Measurements from ENCODE around the gene KIF5C.

The KIF5C gene

DNA sequence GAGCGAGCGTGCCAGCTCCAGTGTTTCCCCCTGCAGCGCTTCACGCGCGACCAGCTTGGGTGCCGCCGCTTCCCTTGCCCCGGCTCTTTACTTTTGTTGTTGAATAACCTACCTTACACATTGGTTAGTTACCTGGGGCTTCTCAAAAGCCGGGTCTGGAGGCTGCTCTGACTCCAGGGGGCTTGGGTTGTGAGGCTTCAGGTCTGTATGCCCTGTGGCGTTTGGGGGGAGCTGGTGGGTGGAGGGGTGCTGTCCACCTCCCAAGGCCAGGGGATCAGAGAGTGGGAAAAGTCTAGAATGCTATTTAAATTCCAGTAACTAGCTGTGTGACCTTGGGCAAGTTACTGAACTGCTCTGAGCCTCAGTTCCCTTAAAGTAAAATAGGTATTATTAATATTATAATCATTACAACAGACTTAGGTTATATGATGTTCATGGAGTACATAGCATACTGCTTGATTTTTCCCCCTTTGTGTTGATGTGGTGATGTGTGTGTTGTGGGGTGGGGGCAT, 164.2 kb downstream of the KIF5C start:
- FAIRE-seq: no peak

DNA sequence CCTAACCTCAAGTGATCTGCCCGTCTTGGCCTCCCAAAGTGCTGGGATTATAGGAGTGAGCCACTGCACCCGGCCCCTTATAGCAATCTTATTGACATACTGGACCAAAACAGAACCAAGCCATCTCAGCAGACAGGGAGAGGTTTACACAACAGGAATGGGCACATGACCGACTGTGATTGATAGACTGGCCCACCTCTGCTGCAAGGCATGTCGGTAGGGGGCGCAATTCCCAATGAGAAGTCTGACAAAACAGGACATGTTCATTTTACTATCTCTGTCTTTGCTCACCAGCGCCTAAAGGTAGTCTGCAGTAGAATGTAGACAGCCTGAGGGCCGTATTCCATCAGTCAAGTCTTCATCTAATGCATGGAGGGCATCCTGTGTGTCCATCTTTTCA, 165.4 kb downstream of the KIF5C start:
- no peak for DNase-seq (ENCODE audit: low spot score)
- no peak for FAIRE-seq

More for the DNA sequence above, 164.2 kb downstream of the KIF5C start:
- no peak for DNase-seq (ENCODE audit: low spot score)

GRCh38 chr2:149041482-149041881, 166.5 kb downstream of the KIF5C start:
- FAIRE-seq (no peak), DNase-seq (ENCODE audit: low spot score) (no peak)

- no peak for FAIRE-seq
Measured at GRCh38 chr2:149042881-149043280, 167.9 kb downstream of the KIF5C start.

DNA sequence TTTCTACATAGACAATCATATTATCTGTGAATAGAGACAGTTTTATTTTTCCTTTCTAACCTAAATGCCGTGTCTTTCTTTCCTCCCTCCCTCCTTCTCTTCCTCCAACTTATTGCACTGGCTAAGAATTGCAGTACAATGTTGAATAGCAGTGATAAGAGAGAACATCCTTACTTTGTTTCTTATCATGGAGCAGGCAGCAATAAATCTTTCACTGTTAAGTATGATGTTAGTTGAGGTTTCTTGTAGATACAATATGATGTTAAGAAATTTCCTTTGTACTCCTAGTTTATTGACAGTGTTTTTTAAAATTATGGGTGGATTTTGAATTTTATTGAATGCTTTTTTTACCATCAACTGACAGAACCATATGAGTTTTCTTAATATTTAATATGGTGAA, 169.5 kb downstream of the KIF5C start:
- FAIRE-seq (no peak), DNase-seq (ENCODE audit: low spot score) (no peak)

More at GRCh38 chr2:149042881-149043280, 167.9 kb downstream of the KIF5C start:
- DNase-seq (ENCODE audit: low spot score): no peak

GRCh38 chr2:149047118-149047517, 172.1 kb downstream of the KIF5C start:
- no peak for FAIRE-seq

GRCh38 chr2:149049142-149049541, 174.1 kb downstream of the KIF5C start:
- peak; percentile 30 for FAIRE-seq
- DNase-seq (ENCODE audit: low spot score): no peak

More at GRCh38 chr2:149047118-149047517, 172.1 kb downstream of the KIF5C start:
- DNase-seq (ENCODE audit: low spot score): no peak

- DNase-seq (ENCODE audit: low spot score): no peak
- no peak for FAIRE-seq
Measured at GRCh38 chr2:149050188-149050587, 175.2 kb downstream of the KIF5C start.

GRCh38 chr2:149055751-149056150, 180.7 kb downstream of the KIF5C start:
- FAIRE-seq: no peak

DNA sequence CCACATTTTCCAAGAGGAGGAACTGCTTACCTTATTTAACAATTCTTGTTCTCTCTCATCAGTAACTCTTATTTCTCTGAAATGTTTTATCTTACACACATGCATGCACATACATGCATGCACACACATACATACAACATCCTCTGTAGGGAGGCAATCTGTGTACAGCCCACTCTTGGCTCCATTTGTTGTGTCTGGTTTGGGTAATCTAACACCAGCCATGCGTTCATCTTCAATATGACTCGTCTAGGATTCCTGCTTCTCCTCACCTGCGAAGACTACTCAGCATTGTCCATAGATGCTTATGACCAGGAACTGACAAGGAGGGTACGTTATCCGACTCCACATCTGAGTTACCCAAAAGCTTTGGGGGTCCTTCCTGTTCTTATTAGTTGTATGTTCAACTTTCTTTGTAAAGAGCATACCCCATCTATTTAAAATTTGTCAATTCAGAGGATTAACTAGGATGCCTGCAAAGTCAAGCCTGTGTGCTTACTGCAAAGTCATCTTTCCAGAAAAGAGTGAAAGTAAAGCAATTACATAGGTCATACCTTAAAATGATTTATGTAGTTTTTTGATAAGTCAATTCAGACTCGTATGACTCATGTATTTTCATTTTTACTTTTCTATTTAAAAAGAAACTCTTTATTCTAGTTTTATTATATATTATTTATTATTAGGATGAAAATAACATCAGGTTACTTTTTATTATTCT, 181.7 kb downstream of the KIF5C start:
- no peak for FAIRE-seq

More at GRCh38 chr2:149055751-149056150, 180.7 kb downstream of the KIF5C start:
- no peak for DNase-seq (ENCODE audit: low spot score)

GRCh38 chr2:149057401-149057800, 182.4 kb downstream of the KIF5C start:
- FAIRE-seq: no peak
- DNase-seq (ENCODE audit: low spot score): no peak

More for the DNA sequence above, 181.7 kb downstream of the KIF5C start:
- no peak for DNase-seq (ENCODE audit: low spot score)

DNA sequence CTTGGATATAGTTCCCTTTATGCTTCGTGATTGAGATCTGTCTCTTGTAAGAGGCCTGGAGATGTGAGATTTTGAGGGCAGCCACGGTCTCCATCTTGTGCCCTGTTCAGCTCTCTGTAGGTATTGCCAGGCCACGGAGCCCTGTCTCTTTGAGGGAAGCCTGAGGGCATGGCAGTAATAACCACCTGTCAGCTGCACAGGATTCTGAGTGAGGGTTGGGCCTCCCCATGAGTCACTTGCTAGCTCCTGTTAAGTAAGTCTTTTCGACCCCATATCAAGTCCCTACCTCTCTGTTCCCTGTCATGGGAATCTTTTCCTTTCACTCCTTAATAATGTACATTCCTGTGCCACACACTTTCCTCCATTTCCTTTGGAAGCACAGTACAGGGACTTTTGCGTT, 183.9 kb downstream of the KIF5C start:
- no peak for DNase-seq (ENCODE audit: low spot score)
- no peak for FAIRE-seq

- FAIRE-seq (no peak), DNase-seq (ENCODE audit: low spot score) (no peak)
Measured at GRCh38 chr2:149059822-149060221, 184.8 kb downstream of the KIF5C start.

DNA sequence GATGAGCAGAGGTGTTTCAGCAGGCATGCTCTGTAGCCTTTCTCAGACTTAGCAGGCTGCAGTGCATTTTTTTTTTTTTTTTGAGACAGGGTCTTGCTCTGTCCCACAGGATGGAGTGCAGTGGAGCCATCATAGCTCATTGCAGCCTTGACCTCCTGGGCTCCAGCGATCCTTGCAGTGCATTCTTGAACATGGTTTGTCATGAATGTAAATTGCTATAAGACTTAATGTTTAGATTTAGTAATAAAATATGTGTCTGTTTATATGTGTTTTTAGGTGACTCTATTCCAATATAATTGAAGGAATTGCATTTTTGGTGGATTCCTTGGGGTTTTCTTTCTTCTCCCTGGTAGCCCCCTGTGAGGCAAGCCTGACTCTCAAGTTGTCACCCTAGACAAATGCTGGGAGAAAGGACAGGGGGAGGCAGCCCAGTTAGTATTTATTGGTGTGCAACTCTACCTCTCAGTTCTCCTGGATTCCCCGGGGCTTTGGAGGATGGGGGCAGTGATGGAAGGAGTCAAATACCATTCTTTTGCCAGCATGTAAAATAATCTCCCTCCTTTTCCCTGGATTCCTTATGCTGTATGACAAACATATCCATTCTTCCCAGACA, 186.2 kb downstream of the KIF5C start:
- FAIRE-seq (no peak), DNase-seq (ENCODE audit: low spot score) (no peak)

GRCh38 chr2:149062531-149062930, 187.5 kb downstream of the KIF5C start:
- FAIRE-seq: no peak

DNA sequence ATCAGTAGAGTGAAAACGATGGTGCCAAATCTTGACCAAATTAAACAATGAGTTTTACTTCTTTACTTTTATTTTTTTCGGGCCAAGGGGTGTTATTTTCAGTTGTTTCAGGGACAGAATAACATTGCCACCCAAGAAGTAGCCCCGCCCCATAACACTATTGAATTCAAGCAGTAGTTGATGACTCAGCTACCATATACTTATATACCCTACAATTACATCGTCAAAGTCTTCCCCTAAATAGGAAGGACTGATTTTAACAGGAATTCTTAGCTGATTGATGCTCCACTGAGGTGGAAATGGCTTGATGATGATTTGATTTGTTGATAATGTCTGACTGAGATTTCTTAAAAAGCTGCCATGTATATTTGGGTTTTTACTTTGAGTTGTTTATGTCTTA, 188.2 kb downstream of the KIF5C start:
- DNase-seq (ENCODE audit: low spot score): no peak
- no peak for FAIRE-seq

More at GRCh38 chr2:149062531-149062930, 187.5 kb downstream of the KIF5C start:
- DNase-seq (ENCODE audit: low spot score): no peak

DNA sequence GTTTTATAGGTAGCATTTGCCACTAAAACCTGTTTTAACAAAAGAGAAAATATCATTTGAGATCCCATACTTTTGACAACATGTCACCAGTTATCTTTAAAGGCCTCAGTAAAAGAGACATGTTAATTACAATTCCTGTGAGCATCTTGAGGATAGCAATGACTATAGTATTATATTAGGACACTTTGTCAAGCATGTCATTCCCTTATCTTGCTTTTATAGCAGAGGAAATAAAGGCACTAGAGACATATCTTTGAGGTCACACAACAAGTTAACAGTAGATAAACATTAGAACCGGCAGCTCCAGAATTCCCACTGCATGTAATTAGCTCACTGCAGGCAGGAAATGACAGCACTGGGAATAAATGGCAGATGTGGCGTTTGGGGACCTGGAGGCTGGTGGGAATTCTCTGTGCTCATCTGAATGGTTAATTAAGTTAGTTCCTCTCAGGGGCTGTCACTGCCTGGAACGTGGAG, 189.4 kb downstream of the KIF5C start:
- DNase-seq (ENCODE audit: low spot score) (no peak), FAIRE-seq (no peak)

- no peak for DNase-seq (ENCODE audit: low spot score)
- no peak for FAIRE-seq
Measured at GRCh38 chr2:149064856-149065630, 190.0 kb downstream of the KIF5C start.

DNA sequence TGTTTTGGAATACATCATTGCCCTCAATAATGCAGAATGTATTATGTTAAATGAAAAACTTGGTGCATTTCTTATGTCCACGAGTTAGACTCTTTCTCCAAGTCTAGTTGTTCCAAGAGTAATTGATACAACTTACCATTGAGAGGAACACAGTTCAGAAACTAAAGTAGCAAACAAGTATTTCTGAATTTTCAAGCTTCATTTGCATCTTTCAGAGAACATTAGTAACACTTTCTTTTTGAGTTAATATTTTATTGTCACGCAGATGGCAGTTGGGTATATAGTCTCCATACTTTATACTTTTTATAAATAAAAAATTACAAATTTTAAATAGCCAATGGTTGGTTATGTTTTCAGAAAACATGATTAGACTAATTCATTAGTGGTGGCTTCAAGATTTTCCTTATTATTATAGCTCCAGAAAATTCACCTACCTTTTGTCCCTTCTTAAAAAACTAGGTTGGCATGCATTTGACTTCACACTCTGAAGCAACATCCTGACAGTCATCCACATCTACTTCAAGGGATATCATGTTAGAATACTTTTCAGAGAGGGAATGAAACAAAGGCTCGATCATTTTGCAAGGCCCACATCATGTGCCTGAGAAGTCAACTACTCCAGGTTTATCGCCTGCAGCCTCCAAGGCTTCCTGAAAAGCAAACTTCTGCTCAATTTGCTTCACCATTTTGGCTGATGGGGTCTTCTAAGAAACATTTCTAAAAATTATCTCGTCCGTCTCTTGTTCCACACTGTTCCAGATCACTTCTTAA, 193.4 kb downstream of the KIF5C start:
- DNase-seq (ENCODE audit: low spot score) (no peak), FAIRE-seq (no peak)

GRCh38 chr2:149068996-149069888, 194.2 kb downstream of the KIF5C start:
- FAIRE-seq: no peak
- peak; percentile 55 for DNase-seq (ENCODE audit: low spot score)

All from urothelium cell line (cell line).